LNCaP clone FGC (cell line): Measurements from ENCODE around the gene DNAJC1.
A peak's percentile ranks its signal among the peaks of the same experiment; 100 is the strongest.

Experiments used
- DNase-seq: peaks from one replicate; pipeline ENCODE4 v3.0.0-alpha.2; 2011; ENCODE audit warnings: low read depth
- H3K4me3 ChIP-seq: 2 replicates; pipeline ENCODE4 v1.5.1; 2011; ENCODE audit warnings: mild to moderate bottlenecking, low read depth, low read length, control low read depth
- CTCF ChIP-seq: IDR thresholded peaks from 2 replicates; pipeline ENCODE4 v1.5.1; 2012; ENCODE audit warnings: mild to moderate bottlenecking; ENCODE audit not compliant: control insufficient read depth, insufficient read depth; ENCODE audit errors: extremely low read depth

DNAJC1 gene

DNA sequence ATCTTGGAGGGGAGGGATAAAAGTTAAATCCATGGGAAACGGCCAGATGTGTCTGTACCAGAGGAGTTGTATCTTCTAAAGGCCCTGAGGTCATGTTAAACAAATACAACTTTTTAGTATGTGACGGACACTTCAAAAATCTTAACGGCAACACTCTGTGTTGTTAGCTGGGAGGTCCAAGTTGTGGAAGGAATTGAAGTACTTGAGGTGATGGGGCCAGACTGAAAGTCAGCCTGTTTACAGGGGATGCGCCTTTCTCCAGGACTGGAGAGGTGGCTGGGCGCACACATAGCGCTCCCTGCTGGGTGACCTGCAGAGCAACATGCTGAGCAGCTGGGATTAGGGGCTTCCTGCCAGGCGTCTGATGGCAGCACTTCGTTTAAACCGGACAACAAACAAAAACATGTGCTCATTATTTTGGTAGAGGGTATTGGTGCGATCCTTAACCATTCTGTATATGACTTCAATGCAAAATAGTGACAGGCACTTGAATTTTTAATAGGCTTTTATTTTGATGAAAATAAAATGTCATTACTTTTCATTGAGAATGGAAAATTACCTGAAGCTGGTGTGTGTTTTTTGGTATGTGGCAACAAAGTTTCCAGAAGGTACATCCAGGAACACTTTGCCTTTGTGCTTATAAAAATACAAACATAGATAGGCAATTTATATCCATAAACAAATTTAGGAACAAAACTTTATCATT lies 271.3 kb downstream of the DNAJC1 start:
- H3K4me3 ChIP-seq, result no peak overlapping the region
- TF ChIP-seq CTCF, result peak; percentile 63
- DNase-seq, result no peak

GRCh38 chr10:21728618-21729017 lies 274.9 kb downstream of the DNAJC1 start:
- H3K4me3 ChIP-seq, result no peak overlapping the region
- no peak for TF ChIP-seq CTCF
- DNase-seq, result no peak

DNA sequence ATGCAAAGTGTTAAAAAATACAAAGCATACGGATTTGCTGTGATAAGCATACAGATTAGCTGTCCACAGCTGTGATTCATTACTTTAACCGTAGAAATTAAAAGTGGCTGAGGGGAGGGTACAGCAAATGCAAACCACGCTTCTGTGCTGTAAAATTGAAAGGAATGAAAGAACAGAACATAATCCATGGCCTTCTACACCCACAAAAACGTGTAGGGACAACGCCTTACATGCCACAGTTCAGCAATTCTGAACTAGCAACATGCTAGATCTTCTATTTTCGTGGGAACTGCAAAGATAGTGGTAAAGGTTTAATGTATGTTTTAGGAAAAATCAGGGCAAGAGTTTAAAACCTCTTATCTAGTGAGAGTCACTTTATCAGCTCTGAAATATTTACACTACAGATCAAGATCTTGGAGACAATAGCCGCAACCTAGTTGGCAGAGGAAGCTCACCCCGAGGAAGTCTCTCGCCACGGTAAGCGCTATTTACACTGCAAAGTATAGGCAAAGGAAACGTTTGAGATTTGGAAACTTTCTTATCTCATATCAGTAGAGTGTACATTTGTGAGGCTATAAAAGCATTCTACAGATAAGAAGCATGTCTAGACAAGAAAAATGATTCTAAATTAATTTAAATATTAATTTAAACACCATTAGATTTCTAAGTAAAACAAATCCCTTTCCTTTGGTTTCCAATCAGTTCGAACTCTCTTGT lies 275.9 kb downstream of the DNAJC1 start:
- TF ChIP-seq CTCF, result no peak
- H3K4me3 ChIP-seq, result no peak overlapping the region
- peak; percentile 84 for DNase-seq

- no peak for DNase-seq
- TF ChIP-seq CTCF, result no peak
- H3K4me3 ChIP-seq, result no peak overlapping the region
Observed at GRCh38 chr10:21726601-21727225, 276.8 kb downstream of the DNAJC1 start.

- no peak for TF ChIP-seq CTCF
- peak; percentile 78 for DNase-seq
- H3K4me3 ChIP-seq, result no peak overlapping the region
Observed at GRCh38 chr10:21724687-21725367, 278.7 kb downstream of the DNAJC1 start.

DNA sequence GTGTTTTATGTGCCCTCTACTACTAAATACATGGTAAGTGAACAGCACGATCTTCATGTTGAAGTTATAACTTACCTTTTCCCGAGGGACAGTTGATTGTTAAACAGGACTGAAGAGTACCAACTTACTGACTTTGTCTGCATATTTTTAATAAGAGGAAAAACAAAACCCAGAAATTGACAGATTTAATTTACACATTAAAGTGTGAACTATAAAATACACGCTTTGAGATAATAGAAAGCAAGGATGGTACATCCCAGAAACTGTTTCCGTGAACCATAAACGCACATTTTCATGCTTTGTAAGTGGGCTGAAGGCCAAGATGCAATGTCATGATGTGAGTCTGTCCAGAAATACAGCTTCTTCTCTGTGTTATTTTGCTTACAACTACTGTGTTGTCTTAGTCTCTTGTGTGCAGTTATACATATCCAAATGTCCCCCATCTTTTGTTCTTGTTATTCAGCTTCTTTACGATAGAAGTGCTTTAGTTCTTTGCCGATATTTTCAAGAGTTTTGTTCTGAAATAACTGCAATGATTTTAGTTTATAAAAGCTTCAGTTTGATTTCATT lies 279.4 kb downstream of the DNAJC1 start:
- no peak for DNase-seq
- no peak for TF ChIP-seq CTCF
- H3K4me3 ChIP-seq, result no peak overlapping the region
